HG03139 (cell line): ENCODE results near the gene PTGER3.

ENCODE experiments used
- ATAC-seq: cut with Tn5 transposase; IDR thresholded peaks from one replicate; pipeline ENCODE4 v1.9.1; 2021; ENCODE audit not compliant: unreplicated experiment

PTGER3 gene

GRCh38 chr1:71053146-71053545 is 5.5 kb upstream of the PTGER3 start:
- no peak for ATAC-seq

- no peak for ATAC-seq
These were observed 2.5 kb upstream of the PTGER3 start for GRCh38 chr1:71049951-71050598.

GRCh38 chr1:71046891-71047634 is 553 bp downstream of the PTGER3 start:
- no peak for ATAC-seq

GRCh38 chr1:71045463-71046028 is 2.1 kb downstream of the PTGER3 start:
- no peak for ATAC-seq

- ATAC-seq: no peak
These were observed 2.8 kb downstream of the PTGER3 start for GRCh38 chr1:71044833-71045232.

- no peak for ATAC-seq
These were observed 4.6 kb downstream of the PTGER3 start for GRCh38 chr1:71043065-71043464.

- ATAC-seq: no peak
These were observed 5.8 kb downstream of the PTGER3 start for GRCh38 chr1:71041806-71042205.

GRCh38 chr1:71039661-71040262 is 7.9 kb downstream of the PTGER3 start:
- ATAC-seq: no peak

GRCh38 chr1:71038942-71039341 is 8.7 kb downstream of the PTGER3 start:
- ATAC-seq: no peak

- ATAC-seq: no peak
These were observed 9.6 kb downstream of the PTGER3 start for GRCh38 chr1:71037829-71038620.

- no peak for ATAC-seq
These were observed 10.6 kb downstream of the PTGER3 start for GRCh38 chr1:71037066-71037465.

- ATAC-seq: no peak
These were observed 14.5 kb downstream of the PTGER3 start for GRCh38 chr1:71033136-71033535.

- no peak for ATAC-seq
These were observed 16.2 kb downstream of the PTGER3 start for GRCh38 chr1:71031426-71031825.

- ATAC-seq: no peak
These were observed 17.6 kb downstream of the PTGER3 start for GRCh38 chr1:71030026-71030425.

- no peak for ATAC-seq
These were observed 18.6 kb downstream of the PTGER3 start for GRCh38 chr1:71028981-71029380.

GRCh38 chr1:71027991-71028390 is 19.6 kb downstream of the PTGER3 start:
- ATAC-seq: no peak

GRCh38 chr1:71026093-71026492 is 21.5 kb downstream of the PTGER3 start:
- ATAC-seq: no peak

GRCh38 chr1:71023515-71023914 is 24.1 kb downstream of the PTGER3 start:
- no peak for ATAC-seq

GRCh38 chr1:71019233-71019969 is 28.2 kb downstream of the PTGER3 start:
- ATAC-seq: no peak

GRCh38 chr1:71018791-71019190 is 28.8 kb downstream of the PTGER3 start:
- no peak for ATAC-seq
